MCF 10A (cell line): Measurements from ENCODE around the gene GREB1. TPM values are rescaled to one million over a fixed set of nuclear protein-coding genes. Genes with fewer than 3 reads are reported as not detected.
A peak's percentile ranks its signal among the peaks of the same experiment; 100 is the strongest.

ENCODE experiments used
- BruUV-seq: library from RNA; stranded (reverse); fragments of 400-500 nt; replicated peaks from 2 replicates; lab custom pipeline; 2021; lab: Mats Ljungman, UMichigan
- CTCF ChIA-PET: fragments of 300-600 bp; sonication (Branson Sonifier 250); formaldehyde crosslinking; extraction: SDS; loops from one replicate; lab custom pipeline; 2021; ENCODE audit warnings: antibody characterized with exemption, inconsistent platforms; lab: Yijun Ruan, JAX
- POLR2A ChIA-PET: fragments of 300-600, 350-650 bp; sonication (Branson Sonifier 250); formaldehyde crosslinking; extraction: SDS; loops from one replicate; lab custom pipeline; 2020; ENCODE audit warnings: antibody characterized with exemption, inconsistent platforms; lab: Yijun Ruan, JAX
- DNase-seq: peaks from one replicate; pipeline ENCODE4 v3.0.0-alpha.2; 2018; ENCODE audit not compliant: unreplicated experiment
- H3K27ac Mint-ChIP-seq: one replicate; pipeline ENCODE4 v1.8.0; 2022; ENCODE audit warnings: mild to moderate bottlenecking, low read depth, mixed read lengths; ENCODE audit not compliant: unreplicated experiment
- H3K27me3 Mint-ChIP-seq: one replicate; pipeline ENCODE4 v1.8.0; 2022; ENCODE audit warnings: mixed read lengths; ENCODE audit not compliant: insufficient read depth, unreplicated experiment
- H3K36me3 Mint-ChIP-seq: one replicate; pipeline ENCODE4 v1.8.0; 2022; ENCODE audit warnings: mild to moderate bottlenecking, moderate library complexity, mixed read lengths; ENCODE audit not compliant: insufficient read depth, unreplicated experiment
- H3K4me1 Mint-ChIP-seq: one replicate; pipeline ENCODE4 v1.8.0; 2022; ENCODE audit warnings: mixed read lengths; ENCODE audit not compliant: insufficient read depth, unreplicated experiment
- H3K4me3 Mint-ChIP-seq: one replicate; pipeline ENCODE4 v1.8.0; 2022; ENCODE audit warnings: mild to moderate bottlenecking, moderate library complexity, mixed read lengths; ENCODE audit not compliant: unreplicated experiment
- H3K9me3 Mint-ChIP-seq: one replicate; pipeline ENCODE4 v1.8.0; 2022; ENCODE audit warnings: mixed read lengths; ENCODE audit not compliant: unreplicated experiment
- intact Hi-C: fragments of 100-400 bp; cut with micrococcal nuclease; formaldehyde crosslinking; loops from 2 replicates; pipeline ENCODE4 v1.14.1; 2022
- total RNA-seq: library from RNA; stranded (reverse); gene quantifications from 2 replicates; pipeline ENCODE4 v1.2.3, GENCODE V29; 2022
- TF ChIP-seq, protein P1 (sequence below): fragments of 200-600 bp; IDR thresholded peaks from one replicate; pipeline ENCODE4 v1.8.0; 2022; ENCODE audit warnings: antibody characterized with exemption, mild to moderate bottlenecking; ENCODE audit not compliant: unreplicated experiment

Gene GREB1
- total RNA-seq, 1 experiment from 2014 or later, result 1.7 TPM

DNA sequence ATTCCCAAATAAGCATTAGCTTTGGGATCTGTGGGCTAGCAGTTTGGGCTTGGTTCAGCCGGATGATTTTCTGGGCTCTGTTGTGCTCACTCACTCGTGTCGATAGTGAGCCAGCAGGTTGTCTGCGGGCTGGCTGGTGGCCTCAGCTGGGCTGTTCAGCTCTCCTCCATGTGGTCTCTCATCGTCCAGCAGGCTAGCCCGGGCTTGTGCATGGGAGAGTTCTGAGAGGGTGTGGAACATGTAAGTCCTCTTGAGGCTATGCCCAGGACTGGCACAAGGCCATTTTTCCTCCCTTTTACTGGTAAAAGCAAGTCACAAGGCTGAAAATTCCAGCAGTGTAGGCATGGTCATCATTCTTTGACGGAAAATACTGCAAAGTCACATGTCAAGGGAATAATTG lies 97.6 kb downstream of the GREB1 start:
- peak; percentile 94 for DNase-seq
- intact Hi-C loops, result no loop called here
- Mint-ChIP-seq H3K27me3 (no peaks in the 10 kb centered on the region), H3K36me3 (peaks cover 26% of the 10 kb centered on the region), H3K9me3 (peaks cover 8% of the 10 kb centered on the region), H3K4me1 (peaks cover 11% of the 10 kb centered on the region), H3K4me3 (no peak overlapping the region), H3K27ac (peak overlapping the region; percentile 88)
- no TSS peak for BruUV-seq
- ChIA-PET CTCF (interaction anchor here (0.9 to 1.6 kb wide), 2 partner anchors 15 to 50 kb away, joined by 4 to 6 read pairs; no protein-coding TSS in a partner anchor), POLR2A (interaction anchor here (0.6 to 1.2 kb wide), 8 partner anchors 10 to 166 kb away, joined by 3 to 5 read pairs (median 4); partner anchors contain the start of gene E2F6)
- TF ChIP-seq, protein P1, sequence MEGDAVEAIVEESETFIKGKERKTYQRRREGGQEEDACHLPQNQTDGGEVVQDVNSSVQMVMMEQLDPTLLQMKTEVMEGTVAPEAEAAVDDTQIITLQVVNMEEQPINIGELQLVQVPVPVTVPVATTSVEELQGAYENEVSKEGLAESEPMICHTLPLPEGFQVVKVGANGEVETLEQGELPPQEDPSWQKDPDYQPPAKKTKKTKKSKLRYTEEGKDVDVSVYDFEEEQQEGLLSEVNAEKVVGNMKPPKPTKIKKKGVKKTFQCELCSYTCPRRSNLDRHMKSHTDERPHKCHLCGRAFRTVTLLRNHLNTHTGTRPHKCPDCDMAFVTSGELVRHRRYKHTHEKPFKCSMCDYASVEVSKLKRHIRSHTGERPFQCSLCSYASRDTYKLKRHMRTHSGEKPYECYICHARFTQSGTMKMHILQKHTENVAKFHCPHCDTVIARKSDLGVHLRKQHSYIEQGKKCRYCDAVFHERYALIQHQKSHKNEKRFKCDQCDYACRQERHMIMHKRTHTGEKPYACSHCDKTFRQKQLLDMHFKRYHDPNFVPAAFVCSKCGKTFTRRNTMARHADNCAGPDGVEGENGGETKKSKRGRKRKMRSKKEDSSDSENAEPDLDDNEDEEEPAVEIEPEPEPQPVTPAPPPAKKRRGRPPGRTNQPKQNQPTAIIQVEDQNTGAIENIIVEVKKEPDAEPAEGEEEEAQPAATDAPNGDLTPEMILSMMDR, result no peak

DNA sequence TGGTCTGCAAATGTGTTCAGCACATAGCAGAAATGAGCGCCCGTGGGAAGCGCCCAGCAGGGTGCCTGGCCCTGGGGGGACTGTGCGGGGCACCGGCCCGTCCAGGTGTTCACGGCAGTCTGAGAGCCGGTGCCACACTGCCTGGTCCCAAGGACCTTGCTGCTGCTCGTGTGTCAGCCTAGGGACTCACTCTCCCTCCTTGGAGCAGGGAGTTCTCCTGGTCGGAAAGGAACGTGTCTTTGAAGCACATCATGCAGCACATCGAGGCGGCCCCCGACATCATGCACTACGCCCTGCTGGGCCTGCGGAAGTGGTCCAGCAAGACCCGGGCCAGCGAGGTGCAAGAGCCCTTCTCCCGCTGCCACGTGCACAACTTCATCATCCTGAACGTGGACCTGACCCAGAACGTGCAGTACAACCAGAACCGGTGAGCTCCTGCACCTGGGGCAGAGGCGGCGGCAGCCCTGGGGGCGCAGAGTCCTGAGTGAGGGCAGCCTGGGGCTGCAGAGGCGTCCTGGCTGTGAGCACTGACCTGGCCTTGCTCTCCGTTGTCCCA lies 100.2 kb downstream of the GREB1 start:
- H3K27me3 Mint-ChIP-seq, result no peaks in the 10 kb centered on the region
- H3K36me3 Mint-ChIP-seq, result peaks cover 21% of the 10 kb centered on the region
- TF ChIP-seq, protein P1, result no peak
- H3K27ac Mint-ChIP-seq, result no peak overlapping the region
- DNase-seq, result no peak
- ChIA-PET POLR2A (interaction anchor here (1.0 kb wide), 1 partner anchor 49 kb away, joined by 4 read pairs; no protein-coding TSS in a partner anchor), CTCF (no interaction called here)
- H3K4me3 Mint-ChIP-seq, result no peak overlapping the region
- H3K4me1 Mint-ChIP-seq, result peaks cover 11% of the 10 kb centered on the region
- no TSS peak for BruUV-seq
- intact Hi-C loops, result no loop called here
- H3K9me3 Mint-ChIP-seq, result no peaks in the 10 kb centered on the region

DNA sequence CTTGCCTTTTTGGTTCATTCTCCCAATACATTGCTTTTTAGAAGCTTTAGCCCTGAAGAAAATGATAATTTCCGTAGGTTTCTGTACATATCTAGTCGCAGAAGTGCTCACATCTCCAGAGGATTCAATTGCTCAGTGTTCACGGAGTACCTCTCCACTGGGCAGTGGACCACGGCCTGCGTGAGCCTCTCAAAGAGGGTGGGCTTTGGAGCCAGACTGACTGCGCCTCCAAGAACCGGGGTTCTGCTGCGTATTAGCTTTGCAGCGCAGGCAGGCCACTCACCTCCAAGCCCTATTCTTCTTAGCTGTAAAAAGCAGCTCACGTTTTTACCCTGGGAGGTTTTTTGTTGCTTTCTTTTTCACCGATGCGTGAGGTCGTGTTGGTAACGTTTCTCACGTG lies 100.7 kb downstream of the GREB1 start:
- CTCF ChIA-PET, result interaction anchor here (0.6 to 1.2 kb wide), 2 partner anchors 50 to 229 kb away, joined by 3 read pairs; no protein-coding TSS in a partner anchor
- no peaks in the 10 kb centered on the region for H3K9me3 Mint-ChIP-seq
- no TSS peak for BruUV-seq
- POLR2A ChIA-PET, result interaction anchor here (1.0 kb wide), 1 partner anchor 48 kb away, joined by 4 read pairs; no protein-coding TSS in a partner anchor
- no peak for DNase-seq
- no peaks in the 10 kb centered on the region for H3K27me3 Mint-ChIP-seq
- peaks cover 21% of the 10 kb centered on the region for H3K36me3 Mint-ChIP-seq
- TF ChIP-seq, protein P1, result no peak
- H3K27ac Mint-ChIP-seq, result no peak overlapping the region
- intact Hi-C loops, result no loop called here
- H3K4me1 Mint-ChIP-seq, result peaks cover 11% of the 10 kb centered on the region
- no peak overlapping the region for H3K4me3 Mint-ChIP-seq

DNA sequence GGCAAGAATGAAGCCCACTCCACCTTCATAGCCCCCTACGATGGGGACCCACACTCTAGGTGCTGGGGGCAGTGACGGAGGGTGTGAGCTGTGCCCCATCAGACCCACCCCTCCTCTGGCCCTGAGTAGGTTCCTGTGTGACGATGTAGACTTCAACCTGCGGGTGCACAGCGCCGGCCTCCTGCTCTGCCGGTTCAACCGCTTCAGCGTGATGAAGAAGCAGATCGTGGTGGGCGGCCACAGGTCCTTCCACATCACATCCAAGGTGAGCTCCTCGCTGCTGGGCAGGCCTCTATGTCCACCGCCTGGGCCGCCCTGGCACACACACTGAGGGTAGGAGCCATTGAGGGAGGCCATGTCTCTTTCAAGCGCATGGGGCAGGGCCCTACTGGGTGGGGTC lies 101.3 kb downstream of the GREB1 start:
- Mint-ChIP-seq H3K36me3 (peaks cover 21% of the 10 kb centered on the region), H3K27ac (no peak overlapping the region), H3K4me3 (no peak overlapping the region), H3K4me1 (peaks cover 11% of the 10 kb centered on the region), H3K9me3 (no peaks in the 10 kb centered on the region), H3K27me3 (no peaks in the 10 kb centered on the region)
- no peak for DNase-seq
- POLR2A ChIA-PET, result interaction anchor here (0.6 to 1.1 kb wide), 3 partner anchors 17 to 821 kb away, joined by 3 read pairs; no protein-coding TSS in a partner anchor
- CTCF ChIA-PET, result interaction anchor here (0.5 to 1.2 kb wide), 5 partner anchors 21 to 913 kb away, joined by 3 to 5 read pairs (median 3); no protein-coding TSS in a partner anchor
- no TSS peak for BruUV-seq
- TF ChIP-seq, protein P1, result no peak
- intact Hi-C loops, result no loop called here
